Aorta (tissue), 5 donors: ENCODE data around the gene SPTBN4. TPM values are rescaled to one million over a fixed set of nuclear protein-coding genes. Genes with fewer than 3 reads are reported as not detected.

Source experiments
- ATAC-seq: fragments of 200-7000 bp; cut with Tn5 transposase; one replicate; pipeline ENCODE4 v1.9.1; 2022; ENCODE audit warnings: moderate library complexity; ENCODE audit not compliant: low FRiP score
- DNase-seq, 2 donors: peaks; one replicate each; pipeline ENCODE4 v3.0.0-alpha.2; 2020
- H3K27ac ChIP-seq, 2 donors: one replicate each; pipeline ENCODE4 v1.5.1; 2013; ENCODE audit warnings: low read length in 2 of 2, mild to moderate bottlenecking in 2 of 2, moderate library complexity in 2 of 2, control low read depth in 1 of 2, inconsistent platforms in 1 of 2, low read depth in 1 of 2
- H3K27me3 ChIP-seq, 2 donors: one replicate each; pipeline ENCODE4 v1.6.1; 2013; ENCODE audit warnings: control low read depth in 1 of 2, low read length in 1 of 2, mild to moderate bottlenecking in 1 of 2, moderate library complexity in 1 of 2; ENCODE audit not compliant: insufficient read depth in 2 of 2, control insufficient read depth in 1 of 2
- H3K36me3 ChIP-seq, 2 donors: one replicate each; pipeline ENCODE4 v1.6.1; 2013; ENCODE audit warnings: control low read depth in 1 of 2, low read length in 1 of 2, mild to moderate bottlenecking in 1 of 2; ENCODE audit not compliant: insufficient read depth in 2 of 2, control insufficient read depth in 1 of 2
- H3K4me1 ChIP-seq, 2 donors: one replicate each; pipeline ENCODE4 v1.6.1; 2013; ENCODE audit warnings: low read length in 2 of 2, control low read depth in 1 of 2, mild to moderate bottlenecking in 1 of 2, moderate library complexity in 1 of 2; ENCODE audit not compliant: insufficient read depth in 2 of 2, control insufficient read depth in 1 of 2
- H3K4me3 ChIP-seq, 2 donors: one replicate each; pipeline ENCODE4 v1.5.1; 2013; ENCODE audit warnings: low read length in 2 of 2, control low read depth in 1 of 2, mild to moderate bottlenecking in 1 of 2
- H3K9me3 ChIP-seq: one replicate; pipeline ENCODE4 v1.6.1; 2013; ENCODE audit warnings: mild to moderate bottlenecking, low read length; ENCODE audit not compliant: control insufficient read depth
- WGBS, 2 donors: extraction: QIAGEN DNeasy Blood & Tissue Kit; methylation state at CpG; one replicate each; pipeline ENCODE4 v1.1.7; 2013; 5-methylcytosine and 5-hydroxymethylcytosine counted together
- intact Hi-C, 2 donors: fragments of 100-400 bp; cut with DNase I; formaldehyde crosslinking; loops; one replicate each; pipeline versions ENCODE4 v1.14.2 to v1.15.0; 2022
- polyA plus RNA-seq, 2 donors: library from polyadenylated mRNA; stranded (reverse); fragments of 200-250 nt; gene quantifications; one replicate each; pipeline ENCODE4 v1.2.3, GENCODE V29; 2013
- total RNA-seq, 2 donors: library from RNA; stranded (reverse); fragmentation: NEBNext Ultra II Directional; extraction: Animal tissue kit (Norgen Biotek cat#: 25700); gene quantifications; one replicate each; pipeline ENCODE4 v1.2.1, GENCODE V29; 2021
- donor health status: healthy with polysubstance abuse.
- donor health status: Bipolar disorder and iron deficiency.
- donor health status: DM: no; HTN: no; CAD: no.
- donor health status: DM: no; HTN: no; CAD: no.
- donor health status: DM: yes; HTN: yes; CAD: no.

SPTBN4 gene
- total and polyA plus RNA-seq, 4 donors, result 0.25 to 4.1 (median 2.5) TPM

DNA sequence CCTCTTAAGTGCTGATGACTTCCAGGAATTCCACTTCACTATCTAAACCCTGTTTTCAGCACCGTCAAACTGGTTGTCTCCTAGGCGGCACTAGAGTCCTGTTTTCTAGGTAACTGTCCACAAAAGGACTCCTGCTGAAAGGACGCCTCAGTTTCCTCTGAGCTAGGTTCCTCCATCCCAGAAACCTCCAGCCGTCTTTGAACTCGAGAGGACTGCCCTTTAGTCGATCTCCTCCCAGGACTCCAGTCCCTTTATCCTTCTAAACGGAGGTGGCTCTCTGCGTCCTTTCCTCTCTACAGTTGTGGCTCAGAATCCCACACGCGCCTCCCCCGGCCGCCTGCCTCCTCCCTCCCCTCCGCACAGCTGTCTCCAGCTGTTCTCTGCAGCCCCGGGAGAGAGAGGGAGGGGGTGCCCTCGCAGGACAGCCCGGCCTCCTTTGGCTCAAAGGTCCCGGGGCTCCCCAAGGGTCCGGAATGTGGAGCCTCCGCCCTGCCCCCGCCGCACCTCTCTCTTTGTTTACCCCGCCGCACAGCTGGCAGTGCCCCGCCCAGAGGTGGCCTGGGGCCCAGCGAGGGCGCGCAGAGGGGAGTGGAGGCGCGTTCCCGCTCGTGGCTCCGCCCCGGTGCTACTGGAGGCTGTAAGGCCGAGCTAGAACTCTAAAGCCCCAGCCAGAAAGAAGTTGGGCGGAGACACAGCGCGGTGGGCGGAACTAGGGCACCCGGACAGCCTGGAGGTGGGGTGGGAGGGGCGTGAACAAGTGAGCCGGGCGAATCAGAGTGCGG lies 136.8 kb downstream of the SPTBN4 start:
- intact Hi-C loops, result loop anchor here (5.0 to 10.0 kb wide), 4 partner anchors 34 to 256 kb away; partner anchors contain the start of genes BLVRB (in 1 of the 2), C19orf47 (in 1 of the 2), PLD3 (in 1 of the 2) and SPTBN4 (in 1 of the 2)
- DNase-seq, result peak; percentile 98 to 99
- Histone ChIP-seq H3K27ac (peak overlapping the region; percentile 5 to 69), H3K4me3 (peak overlapping the region in 1 of 2 donors; percentile 11), H3K27me3 (no peaks in the 10 kb centered on the region), H3K4me1 (no peaks in the 10 kb centered on the region), H3K9me3 (no peaks in the 10 kb centered on the region), H3K36me3 (no peaks in the 10 kb centered on the region)
- peak; percentile 87 for ATAC-seq
- WGBS, 2 donors, result 1% methylated on average over 38 to 43 of the region's 43 CpGs

DNA sequence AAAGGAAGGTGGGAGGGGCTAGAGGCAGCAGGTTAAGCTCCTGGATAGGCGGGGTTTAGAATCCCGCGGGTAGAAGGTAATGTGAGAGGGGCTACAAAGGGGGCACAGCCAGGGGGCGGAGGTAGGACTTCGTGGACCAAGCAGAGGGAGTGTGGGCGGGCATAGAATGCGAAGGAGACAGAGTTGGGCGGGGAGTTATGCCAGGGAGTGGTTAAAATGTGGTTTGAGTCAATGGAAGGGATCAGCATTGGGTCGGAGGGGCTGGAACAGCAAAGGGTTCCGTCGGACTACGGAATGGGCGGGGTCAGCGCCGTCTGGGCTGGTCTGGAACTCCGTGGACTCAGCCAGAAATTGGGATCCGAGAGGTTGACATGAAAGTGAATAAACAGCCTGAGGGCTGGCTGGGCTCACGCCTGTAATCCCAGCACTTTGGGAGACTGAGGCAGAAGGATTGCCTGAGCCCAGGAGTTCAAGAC lies 137.4 kb downstream of the SPTBN4 start:
- Histone ChIP-seq H3K4me3 (no peak overlapping the region), H3K9me3 (no peaks in the 10 kb centered on the region), H3K4me1 (no peaks in the 10 kb centered on the region), H3K36me3 (no peaks in the 10 kb centered on the region), H3K27me3 (no peaks in the 10 kb centered on the region), H3K27ac (no peak overlapping the region)
- no peak for ATAC-seq
- WGBS, 2 donors, result 18 to 20% methylated on average over 18 of the region's 18 CpGs
- intact Hi-C loops, result loop anchor here (5.0 to 10.0 kb wide), 4 partner anchors 33 to 257 kb away; partner anchors contain the start of genes BLVRB (in 1 of the 2), C19orf47 (in 1 of the 2), PLD3 (in 1 of the 2) and SPTBN4 (in 1 of the 2)
- DNase-seq, result no peak

DNA sequence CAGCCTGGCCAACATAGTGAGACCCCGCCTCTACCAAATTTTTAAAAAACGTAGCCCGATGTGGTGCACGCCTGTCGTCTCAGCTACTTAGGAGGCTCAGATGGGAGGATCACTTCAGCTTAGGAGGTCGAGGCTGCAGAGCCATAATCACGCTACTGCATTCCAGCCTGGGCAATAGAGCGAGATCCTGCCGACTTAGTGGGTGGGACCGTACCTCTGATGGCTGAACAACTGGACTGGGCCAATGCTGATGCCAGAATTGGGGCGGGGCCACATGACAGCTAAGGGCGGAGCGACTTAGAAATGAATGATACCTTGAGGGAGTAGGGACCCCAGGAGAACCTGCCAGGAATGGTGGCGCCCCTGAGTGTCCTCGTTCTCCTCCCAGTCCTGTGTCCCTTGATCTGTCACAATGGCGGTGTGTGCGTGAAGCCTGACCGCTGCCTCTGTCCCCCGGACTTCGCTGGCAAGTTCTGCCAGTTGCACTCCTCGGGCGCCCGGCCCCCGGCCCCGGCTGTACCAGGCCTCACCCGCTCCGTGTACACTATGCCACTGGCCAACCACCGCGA lies 137.9 kb downstream of the SPTBN4 start:
- DNase-seq (no peak), ATAC-seq (no peak)
- Histone ChIP-seq H3K9me3 (no peaks in the 10 kb centered on the region), H3K27ac (no peak overlapping the region), H3K4me1 (no peaks in the 10 kb centered on the region), H3K36me3 (no peaks in the 10 kb centered on the region), H3K27me3 (no peaks in the 10 kb centered on the region), H3K4me3 (no peak overlapping the region)
- 64 to 68% methylated on average over 29 of the region's 29 CpGs for WGBS, 2 donors
- intact Hi-C loops, result loop anchor here (5.0 to 10.0 kb wide), 4 partner anchors 33 to 257 kb away; partner anchors contain the start of genes BLVRB (in 1 of the 2), C19orf47 (in 1 of the 2), PLD3 (in 1 of the 2) and SPTBN4 (in 1 of the 2)

DNA sequence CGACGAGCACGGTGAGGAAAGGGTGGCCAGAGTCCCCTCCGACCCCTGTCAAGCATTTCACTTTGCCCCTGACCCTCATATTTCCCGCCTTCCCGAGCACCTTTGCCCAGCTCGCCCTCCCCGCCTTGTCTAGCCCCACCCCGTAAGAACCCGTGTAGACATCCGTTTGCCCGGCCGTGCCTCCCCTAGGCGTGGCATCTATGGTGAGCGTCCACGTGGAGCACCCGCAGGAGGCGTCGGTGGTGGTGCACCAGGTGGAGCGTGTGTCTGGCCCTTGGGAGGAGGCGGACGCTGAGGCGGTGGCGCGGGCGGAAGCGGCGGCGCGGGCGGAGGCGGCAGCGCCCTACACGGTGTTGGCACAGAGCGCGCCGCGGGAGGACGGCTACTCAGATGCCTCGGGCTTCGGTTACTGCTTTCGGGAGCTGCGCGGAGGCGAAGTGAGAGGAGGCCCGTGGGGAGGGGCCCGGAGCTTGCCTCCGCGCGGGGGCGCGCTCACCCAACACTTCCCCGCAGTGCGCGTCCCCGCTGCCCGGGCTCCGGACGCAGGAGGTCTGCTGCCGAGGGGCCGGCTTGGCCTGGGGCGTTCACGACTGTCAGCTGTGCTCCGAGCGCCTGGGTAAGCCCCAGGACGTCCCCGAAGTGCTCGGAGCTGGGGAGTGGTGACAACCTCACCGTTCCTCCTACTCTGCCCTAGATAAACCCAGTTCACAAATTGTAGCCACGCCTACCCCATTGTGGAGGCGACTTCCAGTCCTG lies 138.6 kb downstream of the SPTBN4 start:
- Histone ChIP-seq H3K27me3 (no peaks in the 10 kb centered on the region), H3K4me3 (no peak overlapping the region), H3K27ac (peak overlapping the region in 1 of 2 donors; percentile 20), H3K9me3 (no peaks in the 10 kb centered on the region), H3K4me1 (no peaks in the 10 kb centered on the region), H3K36me3 (no peaks in the 10 kb centered on the region)
- ATAC-seq, result peak; percentile 1
- intact Hi-C loops, result loop anchor here in 1 of 2 donors (10.0 kb wide), 1 partner anchor 141 kb away; the partner anchor contains the start of genes BLVRB and SPTBN4
- peak; percentile 77 to 87 for DNase-seq
- 41 to 46% methylated on average over 68 to 71 of the region's 71 CpGs for WGBS, 2 donors

DNA sequence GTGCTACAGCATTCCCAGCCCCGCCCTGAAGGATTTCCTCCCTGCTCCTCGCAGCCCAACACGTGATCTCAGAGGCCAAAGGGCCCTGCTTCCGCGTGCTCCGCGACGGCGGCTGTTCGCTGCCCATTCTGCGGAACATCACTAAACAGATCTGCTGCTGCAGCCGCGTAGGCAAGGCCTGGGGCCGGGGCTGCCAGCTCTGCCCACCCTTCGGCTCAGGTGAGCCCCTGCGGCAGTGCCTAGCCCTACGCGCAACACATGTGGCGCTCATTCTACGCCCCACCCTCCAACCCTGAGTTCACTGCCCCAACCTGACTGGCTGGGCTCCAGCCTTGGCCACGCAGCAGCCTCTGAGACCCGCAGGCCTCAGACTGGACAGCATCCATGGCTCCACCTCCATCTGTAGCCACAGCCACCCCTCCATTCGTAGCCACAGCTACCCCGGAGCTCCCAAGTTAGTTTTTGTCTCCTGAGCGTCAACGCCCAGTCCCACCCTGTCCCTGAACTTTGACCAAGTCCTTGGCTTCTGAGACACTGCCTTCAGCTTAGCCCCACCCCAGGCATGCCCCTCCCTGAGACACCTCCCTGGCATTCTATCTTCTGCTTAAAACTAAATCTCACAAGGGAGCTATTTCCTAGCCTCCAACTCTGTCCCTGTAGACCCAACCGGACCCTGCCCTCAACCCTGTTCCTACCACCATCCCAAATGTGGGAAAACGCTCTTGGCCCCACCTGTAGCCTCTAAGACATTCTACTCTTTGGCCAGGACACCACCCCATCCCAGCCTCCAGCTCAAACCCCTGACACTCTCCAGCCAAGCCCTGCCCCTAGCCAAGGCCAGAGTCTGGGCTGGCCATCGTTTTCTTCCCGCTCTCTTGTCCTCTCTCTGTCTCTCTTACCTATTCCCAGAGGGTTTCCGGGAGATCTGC lies 140.8 kb downstream of the SPTBN4 start:
- peak in 1 of 2 donors; percentile 65 for DNase-seq
- Histone ChIP-seq H3K36me3 (no peaks in the 10 kb centered on the region), H3K27me3 (no peaks in the 10 kb centered on the region), H3K27ac (no peak overlapping the region), H3K4me3 (no peak overlapping the region), H3K4me1 (no peaks in the 10 kb centered on the region), H3K9me3 (no peaks in the 10 kb centered on the region)
- WGBS, 2 donors, result 78% methylated on average over 31 of the region's 31 CpGs
- ATAC-seq, result no peak
- intact Hi-C loops, result loop anchor here in 1 of 2 donors (10.0 kb wide), 1 partner anchor 143 kb away; the partner anchor contains the start of genes BLVRB and SPTBN4

DNA sequence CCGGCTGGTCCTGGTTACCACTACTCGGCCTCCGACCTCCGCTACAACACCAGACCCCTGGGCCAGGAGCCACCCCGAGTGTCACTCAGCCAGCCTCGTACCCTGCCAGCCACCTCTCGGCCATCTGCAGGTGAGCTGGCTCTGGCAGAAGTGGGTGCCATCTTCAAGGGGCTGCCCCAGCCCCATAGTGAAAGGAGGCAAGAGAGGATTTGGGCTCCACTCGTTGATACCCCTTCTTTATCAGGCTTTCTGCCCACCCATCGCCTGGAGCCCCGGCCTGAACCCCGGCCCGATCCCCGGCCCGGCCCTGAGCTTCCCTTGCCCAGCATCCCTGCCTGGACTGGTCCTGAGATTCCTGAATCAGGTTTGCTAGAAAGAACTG lies 141.4 kb downstream of the SPTBN4 start:
- Histone ChIP-seq H3K9me3 (no peaks in the 10 kb centered on the region), H3K4me3 (no peak overlapping the region), H3K4me1 (no peaks in the 10 kb centered on the region), H3K27ac (no peak overlapping the region), H3K27me3 (no peaks in the 10 kb centered on the region), H3K36me3 (no peaks in the 10 kb centered on the region)
- WGBS, 2 donors, result 88 to 92% methylated on average over 14 of the region's 14 CpGs
- intact Hi-C loops, result loop anchor here in 1 of 2 donors (10.0 kb wide), 1 partner anchor 143 kb away; the partner anchor contains the start of genes BLVRB and SPTBN4
- DNase-seq (no peak), ATAC-seq (no peak)

DNA sequence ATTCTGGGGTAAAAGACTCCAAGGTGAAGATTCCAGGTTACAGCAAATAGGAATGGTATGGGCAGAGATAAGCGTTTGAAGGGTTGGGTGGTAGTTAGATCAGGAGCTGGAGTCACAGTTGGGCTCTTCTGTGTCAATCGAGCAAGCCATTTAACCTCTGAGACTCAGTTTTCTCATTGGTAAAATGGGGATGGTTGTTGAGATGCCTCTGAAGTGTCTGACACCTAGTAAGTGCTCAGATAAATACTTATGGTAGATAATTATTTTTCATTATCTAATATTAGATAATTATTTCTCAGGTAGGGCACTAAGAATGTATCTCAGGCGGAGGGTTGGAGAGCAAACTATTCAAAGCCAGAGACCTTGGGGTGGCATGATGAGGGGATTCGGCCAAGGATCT lies 142.2 kb downstream of the SPTBN4 start:
- Histone ChIP-seq H3K4me3 (no peak overlapping the region), H3K27me3 (no peaks in the 10 kb centered on the region), H3K36me3 (no peaks in the 10 kb centered on the region), H3K9me3 (no peaks in the 10 kb centered on the region), H3K27ac (no peak overlapping the region), H3K4me1 (no peaks in the 10 kb centered on the region)
- DNase-seq, result no peak
- intact Hi-C loops, result loop anchor here in 1 of 2 donors (10.0 kb wide), 1 partner anchor 144 kb away; the partner anchor contains the start of genes BLVRB and SPTBN4
- ATAC-seq, result no peak
- 76 to 87% methylated on average over 4 of the region's 4 CpGs for WGBS, 2 donors
